GM12801 (cell line): Measurements from ENCODE around the gene LGR4.

ENCODE experiments used
- CTCF ChIP-seq: IDR thresholded peaks from one replicate; pipeline ENCODE4 v1.5.1; 2011; ENCODE audit warnings: control low read depth; ENCODE audit not compliant: insufficient read length; ENCODE audit errors: extremely low read depth

LGR4 gene

GRCh38 chr11:27339941-27340340 is 132.6 kb downstream of the LGR4 start:
- no peak for TF ChIP-seq CTCF

GRCh38 chr11:27331981-27332380 is 140.6 kb downstream of the LGR4 start:
- no peak for TF ChIP-seq CTCF

- no peak for TF ChIP-seq CTCF
These were observed 141.8 kb downstream of the LGR4 start for GRCh38 chr11:27330633-27331270.

- TF ChIP-seq CTCF, result no peak
These were observed 142.5 kb downstream of the LGR4 start for GRCh38 chr11:27329867-27330632.

GRCh38 chr11:27328614-27329013 is 144.0 kb downstream of the LGR4 start:
- no peak for TF ChIP-seq CTCF

GRCh38 chr11:27319072-27319471 is 153.5 kb downstream of the LGR4 start:
- no peak for TF ChIP-seq CTCF

- no peak for TF ChIP-seq CTCF
These were observed 154.8 kb downstream of the LGR4 start for GRCh38 chr11:27317751-27318150.
